Occipital lobe (tissue), 2 donors: ENCODE data around the gene SEMA4D. TPM values are rescaled to one million over a fixed set of nuclear protein-coding genes. Genes with fewer than 3 reads are reported as not detected.
A peak's percentile ranks its signal among the peaks of the same experiment; 100 is the strongest.

Experiments
- DNase-seq: peaks from one replicate; lab custom pipeline; 2025; lab: John Stamatoyannopoulos, UW
- total RNA-seq: library from RNA; depleted of rRNA; stranded (reverse); fragments of >200 nt; gene quantifications from one replicate; pipeline ENCODE4 v1.2.3, GENCODE V29; 2014

The SEMA4D gene
- total RNA-seq, 1 donor from 2014 or later = 12.0 TPM

DNA sequence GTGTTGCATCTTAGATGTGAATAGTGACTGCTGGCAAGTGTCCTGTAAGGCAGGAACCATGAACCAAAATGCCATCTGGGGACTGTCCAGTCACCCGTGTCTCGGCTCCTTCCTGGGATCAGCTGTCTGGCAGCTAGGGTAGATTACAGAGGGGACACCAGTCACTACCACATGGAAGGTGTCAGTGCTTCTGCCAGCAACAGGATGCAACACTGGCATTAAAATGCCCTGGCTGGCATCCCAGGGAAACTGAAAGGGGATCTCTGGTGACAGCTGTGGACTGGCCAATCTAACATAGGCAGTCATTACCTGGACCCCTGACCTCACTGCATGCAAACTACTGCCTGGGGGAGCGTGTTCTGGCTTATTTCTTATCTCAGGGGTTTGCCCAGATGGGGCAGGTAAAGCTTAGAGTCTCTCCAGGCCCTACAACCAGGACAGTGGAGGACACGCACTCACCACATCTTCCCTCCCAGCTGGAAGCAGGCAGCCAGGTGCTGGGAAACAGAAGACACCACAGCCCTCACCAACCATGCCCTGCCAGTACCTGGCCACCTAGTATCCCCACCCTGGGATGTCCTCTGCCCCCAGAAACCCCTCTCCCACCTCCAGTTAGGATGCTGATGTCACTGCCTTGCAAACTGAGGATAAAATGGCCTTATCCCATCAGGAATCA is 83.8 kb downstream of the SEMA4D start:
- no peak for DNase-seq

DNA sequence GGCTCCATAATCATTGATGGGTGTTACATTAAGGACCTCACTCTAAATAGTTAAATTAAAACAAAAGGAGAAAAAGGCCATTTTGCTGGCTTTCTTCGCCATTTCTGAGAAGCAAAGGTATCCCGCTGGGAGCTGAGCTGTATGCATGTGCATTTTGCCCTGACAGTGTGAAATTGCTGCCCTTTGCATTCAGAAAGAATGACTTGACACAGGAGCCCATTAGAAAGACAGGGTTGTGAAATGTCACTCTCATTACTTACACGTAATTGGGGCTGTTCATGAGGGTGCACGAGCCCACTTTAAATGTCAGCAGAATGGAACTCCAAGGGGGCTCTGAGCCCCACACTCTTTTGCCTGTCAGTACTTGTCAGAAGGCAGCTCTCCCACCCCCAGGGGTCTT is 85.0 kb downstream of the SEMA4D start:
- DNase-seq = no peak

DNA sequence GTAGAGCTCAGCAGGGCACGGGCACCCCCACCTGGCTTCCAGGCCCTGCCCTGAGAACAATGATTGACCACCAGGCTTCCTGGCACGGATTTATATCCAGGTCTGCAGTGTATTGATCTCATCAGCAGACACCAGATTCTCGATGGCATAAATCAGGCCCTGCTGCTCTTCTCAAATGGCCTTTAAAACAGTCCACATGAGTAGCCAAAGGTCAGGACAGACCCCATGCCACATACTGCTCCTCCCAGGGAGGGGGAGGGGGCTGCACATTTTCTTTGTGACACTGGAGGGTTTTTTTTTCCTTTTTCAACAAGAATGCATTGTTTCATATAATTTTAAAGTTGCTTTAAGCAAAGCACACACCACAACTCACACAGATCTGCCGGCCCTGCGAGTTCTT is 85.4 kb downstream of the SEMA4D start:
- DNase-seq = no peak

DNA sequence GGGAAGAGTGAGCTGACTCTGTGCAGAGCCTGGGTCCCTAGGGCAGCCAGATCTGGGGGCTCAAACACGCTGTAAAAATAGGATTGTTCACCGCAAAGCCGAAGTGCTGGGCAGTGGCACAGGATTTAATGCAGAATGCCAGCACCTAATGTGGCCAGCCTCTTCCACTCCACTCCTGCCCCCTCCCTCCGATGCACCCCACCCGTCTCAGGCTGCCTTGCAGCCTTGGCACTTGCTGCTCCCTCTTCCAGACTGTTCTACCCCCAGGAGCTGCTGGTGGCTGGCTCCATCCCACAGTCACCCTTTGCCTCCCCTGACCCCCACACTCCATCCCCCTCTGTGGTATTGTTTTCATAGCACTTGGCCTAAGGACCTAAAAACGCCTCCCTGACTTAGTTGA is 86.2 kb downstream of the SEMA4D start:
- DNase-seq = no peak

DNA sequence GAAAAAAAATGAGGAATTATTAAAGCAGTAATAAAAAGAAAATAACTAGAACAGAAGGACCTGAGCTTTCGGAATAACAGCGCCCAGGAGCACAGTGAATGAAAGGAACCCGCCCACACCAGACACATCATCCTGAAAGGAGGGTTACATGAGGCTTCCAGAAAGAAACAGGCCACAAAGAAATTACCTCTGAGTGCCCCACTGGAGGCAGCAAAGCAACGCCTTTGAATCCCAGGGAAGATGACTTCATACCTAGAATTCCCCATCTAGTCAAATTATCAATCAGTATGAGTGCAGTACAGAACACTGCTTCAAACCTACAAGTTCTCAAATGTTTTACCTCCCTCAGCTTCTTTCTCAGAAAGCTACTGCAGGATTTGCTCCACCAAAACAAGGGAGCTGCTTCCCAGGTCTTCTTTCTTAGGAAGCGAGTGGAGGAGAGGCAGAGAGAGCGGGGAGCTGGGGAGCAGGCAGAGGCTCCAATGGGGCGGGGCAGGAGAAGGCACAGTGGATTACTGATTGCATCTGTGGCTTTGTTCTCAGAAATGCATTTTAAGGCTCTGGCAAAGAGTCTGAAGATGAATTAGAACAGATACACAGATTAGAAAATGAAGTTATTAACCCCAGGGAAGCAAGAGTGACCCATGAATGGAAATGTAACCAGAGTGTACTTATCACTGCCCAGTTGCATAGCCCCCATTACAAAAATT is 87.1 kb downstream of the SEMA4D start:
- no peak for DNase-seq

DNA sequence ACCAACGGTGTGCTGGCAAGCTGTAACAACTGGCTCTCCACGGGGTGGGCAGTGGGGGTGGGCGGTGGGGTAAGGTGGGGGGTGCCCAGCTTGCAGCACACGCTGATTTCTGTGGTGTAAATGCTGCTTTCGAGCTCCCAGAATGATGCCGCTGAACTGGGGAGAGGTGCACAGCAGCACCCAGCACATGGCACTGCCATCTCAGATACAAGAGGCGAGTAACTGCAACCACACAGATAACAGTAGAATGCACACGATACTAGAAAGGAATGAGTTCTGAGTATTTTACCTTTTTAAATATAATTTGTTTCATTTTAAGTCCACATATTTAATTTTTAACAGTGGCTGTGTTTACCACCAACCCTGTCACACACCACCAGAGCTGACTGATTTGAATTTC is 87.9 kb downstream of the SEMA4D start:
- DNase-seq = no peak

DNA sequence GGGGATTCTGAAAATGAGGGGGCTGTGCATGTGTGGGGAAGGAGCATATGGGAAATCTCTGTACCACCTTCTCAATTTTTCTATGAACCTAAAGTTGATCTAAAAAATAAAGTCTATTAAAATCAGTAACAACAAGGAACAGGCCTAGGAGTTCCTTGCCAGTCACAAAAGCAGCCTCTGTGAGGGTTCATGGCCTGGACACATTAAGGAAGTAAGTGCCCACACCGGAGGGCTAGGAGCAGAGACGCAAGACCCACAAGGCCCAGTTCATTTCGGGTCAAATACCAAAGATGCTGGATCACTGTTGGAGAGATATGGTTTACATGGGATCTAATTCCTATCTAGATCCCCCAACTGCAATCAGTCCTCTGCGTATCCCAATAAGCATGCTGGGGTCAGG is 88.4 kb downstream of the SEMA4D start:
- no peak for DNase-seq

DNA sequence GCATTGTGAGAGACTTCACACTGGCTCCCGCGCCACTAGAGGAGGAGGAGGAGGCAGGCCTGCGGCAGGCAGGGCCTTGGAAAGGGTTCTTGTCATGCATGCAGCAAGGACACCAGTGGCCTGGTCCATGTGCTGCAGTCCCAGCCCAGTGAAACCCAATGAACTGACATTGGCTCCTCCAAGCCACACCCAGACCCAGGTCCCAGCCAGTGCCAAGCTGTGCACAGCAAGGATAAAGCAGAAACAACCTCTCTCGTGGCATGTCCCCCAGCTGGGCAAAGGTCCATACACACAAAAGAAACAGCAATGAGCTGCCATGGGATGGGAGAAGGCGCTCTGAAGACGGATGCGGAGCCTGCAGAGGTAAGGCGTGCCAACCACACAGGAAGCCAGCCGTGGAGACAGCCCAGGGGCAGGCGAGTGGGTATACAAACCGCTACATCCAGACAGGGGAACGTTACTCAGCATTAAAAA is 89.2 kb downstream of the SEMA4D start:
- DNase-seq = no peak

DNA sequence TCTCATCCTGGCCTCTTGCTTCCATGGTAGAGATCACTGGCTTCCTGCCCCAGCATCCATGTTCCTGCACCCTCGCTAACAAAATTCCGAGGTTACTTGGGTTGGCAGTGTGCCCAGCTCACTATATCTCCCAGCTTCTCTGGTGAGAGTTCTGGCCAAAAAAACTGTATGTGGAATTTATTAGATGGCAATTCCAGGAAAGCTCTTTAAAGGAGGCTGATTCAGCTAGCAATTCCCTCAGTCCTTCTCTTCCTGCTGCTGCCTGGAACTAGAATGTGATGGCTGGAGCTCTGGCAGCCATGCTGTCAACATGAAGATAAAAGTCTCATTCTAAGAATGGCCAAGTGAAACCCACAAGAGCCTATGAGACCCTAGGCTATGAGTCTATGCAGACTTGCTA is 90.8 kb downstream of the SEMA4D start:
- no peak for DNase-seq

DNA sequence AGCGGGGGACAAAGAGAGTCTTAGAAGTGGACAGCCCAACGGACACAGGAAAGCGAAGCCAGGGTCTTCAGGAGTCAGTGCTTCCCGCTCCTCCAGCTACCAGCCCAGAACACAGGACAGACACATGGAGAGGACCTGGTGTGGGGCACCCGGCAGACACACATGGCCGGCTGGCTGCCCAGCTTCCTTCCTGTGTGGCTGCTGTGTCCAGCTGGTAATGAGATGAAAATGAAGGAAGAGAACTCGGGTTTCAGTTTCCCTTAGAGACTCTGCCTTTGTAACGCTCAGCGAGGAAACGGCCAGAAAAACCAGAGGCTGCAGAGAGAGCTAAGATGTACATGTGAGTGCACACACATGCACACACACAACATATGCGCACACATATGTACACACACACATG is 92.1 kb downstream of the SEMA4D start:
- no peak for DNase-seq

DNA sequence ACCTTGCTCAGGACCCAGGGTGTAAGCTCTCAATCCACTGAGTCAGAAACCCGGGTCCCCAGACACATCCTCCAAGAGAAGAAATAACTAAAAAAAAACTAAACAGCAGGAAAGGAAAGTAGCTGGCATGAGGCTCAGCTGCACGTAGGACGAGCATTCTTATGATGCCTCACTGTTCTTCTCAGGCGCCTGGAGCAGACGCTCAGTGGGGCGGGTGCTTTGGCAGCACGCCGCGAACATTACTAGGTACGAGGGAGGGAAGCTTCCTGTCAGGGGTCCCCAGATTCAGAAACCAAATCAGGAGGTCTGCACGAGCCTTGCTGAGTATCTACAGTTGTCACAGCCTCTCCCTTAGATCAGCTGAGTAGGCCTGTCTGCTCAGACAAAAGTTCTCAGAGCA is 93.8 kb downstream of the SEMA4D start:
- DNase-seq = peak; percentile 25

DNA sequence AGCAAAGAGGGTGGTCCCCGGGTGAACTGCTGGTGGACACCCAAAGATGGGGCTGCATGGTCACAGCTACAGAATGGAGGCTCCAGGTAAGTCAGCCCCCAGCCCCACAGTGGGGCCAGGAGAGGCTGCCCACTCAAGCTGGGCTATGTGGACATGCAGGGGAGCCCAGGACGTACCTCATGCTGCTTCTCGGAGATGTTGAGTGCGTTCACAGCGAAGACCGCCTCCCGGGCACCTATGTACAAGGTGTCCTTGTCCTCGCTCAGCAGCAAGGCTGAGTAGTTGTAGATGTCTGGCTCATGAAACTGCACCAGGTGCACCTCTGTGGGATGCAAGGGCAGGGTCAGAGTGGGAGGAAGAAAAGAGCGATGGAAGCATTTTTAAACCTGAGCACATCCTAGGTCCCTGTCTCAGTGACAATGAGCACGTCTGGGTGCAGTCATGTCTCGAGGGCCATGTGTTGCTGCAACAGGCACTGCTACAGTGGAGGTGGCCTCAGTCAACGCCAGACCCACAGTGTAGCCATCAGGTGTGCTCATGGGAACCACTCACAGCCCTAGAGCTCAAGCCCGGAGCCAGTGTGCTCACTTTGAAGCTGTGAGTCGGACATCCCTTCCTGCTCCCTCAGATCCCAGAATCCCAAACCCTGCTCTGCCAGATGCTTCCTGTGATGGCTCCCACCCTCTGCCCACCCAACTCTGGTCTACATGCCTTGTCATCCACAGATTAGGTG is 95.1 kb downstream of the SEMA4D start:
- DNase-seq = no peak

DNA sequence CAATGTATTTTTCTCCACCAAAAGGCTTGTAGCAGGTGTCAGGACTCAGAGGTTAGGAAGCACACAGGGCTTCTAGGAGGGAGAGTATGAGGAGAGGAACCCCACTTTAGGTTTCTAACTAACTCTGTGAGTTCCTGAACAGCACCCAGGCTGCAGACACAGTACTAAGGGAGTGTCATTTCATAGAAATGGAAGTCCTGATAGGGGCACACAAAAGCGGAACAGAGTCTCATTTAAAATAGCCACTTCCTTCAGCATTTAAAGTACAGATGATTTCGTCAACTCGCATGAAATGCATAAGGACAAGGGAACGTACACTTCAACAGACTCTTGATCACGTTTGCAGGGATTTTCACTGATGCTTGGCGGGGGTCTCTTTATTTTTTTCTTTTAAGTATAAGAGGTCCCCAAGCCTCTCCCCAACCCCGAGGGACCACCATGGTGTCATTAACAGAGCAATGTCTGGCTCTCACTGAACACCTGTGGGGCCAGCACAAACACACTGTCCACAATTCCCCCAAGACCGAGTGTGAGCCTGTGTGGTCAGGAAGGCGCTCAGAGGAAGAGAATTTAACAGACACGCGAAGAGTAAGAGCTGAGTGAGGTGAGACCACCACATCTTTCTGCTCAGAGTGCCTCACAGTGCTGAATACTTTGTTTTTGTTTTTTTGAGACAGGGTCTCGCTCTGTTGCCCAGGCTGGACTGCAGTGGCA is 97.4 kb downstream of the SEMA4D start:
- no peak for DNase-seq

DNA sequence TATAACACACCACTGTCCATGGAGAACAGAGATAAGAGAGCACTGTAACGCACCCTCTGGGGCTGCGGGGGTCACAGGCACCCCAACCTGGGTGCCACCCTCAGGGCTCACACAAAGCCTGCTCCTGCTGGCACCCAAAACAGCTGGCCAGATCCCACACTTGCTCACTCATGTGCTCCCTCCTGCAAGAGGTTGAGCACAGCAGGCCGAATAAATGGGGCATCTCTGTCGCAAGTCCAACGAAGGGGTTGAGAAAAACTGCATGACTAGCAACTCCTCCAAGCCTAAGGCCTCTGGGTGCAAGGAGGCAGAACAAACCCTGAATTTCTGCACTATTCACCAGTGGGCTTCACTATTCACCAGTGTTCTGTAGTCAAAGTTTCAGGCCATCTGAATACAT is 99.3 kb downstream of the SEMA4D start:
- DNase-seq = no peak

DNA sequence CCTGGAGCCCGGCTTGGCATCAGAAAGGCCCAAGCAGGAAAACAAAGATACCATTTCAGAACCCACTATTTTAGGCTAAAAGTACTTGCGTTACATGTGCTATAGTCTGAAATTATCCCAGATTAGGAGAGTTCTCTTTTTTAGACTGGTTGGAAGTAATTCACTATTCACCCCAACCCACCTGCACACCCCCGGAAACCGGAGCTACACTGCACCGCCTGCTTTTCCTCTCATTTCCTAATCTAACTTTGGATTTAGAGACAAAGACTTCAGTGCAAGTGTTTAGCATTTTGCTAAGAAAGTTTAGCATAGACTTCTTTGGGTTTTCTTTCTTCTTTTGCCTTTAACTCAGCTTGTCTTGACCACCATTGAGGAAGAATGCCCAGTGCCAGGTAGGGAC is 100.4 kb downstream of the SEMA4D start:
- DNase-seq = no peak

DNA sequence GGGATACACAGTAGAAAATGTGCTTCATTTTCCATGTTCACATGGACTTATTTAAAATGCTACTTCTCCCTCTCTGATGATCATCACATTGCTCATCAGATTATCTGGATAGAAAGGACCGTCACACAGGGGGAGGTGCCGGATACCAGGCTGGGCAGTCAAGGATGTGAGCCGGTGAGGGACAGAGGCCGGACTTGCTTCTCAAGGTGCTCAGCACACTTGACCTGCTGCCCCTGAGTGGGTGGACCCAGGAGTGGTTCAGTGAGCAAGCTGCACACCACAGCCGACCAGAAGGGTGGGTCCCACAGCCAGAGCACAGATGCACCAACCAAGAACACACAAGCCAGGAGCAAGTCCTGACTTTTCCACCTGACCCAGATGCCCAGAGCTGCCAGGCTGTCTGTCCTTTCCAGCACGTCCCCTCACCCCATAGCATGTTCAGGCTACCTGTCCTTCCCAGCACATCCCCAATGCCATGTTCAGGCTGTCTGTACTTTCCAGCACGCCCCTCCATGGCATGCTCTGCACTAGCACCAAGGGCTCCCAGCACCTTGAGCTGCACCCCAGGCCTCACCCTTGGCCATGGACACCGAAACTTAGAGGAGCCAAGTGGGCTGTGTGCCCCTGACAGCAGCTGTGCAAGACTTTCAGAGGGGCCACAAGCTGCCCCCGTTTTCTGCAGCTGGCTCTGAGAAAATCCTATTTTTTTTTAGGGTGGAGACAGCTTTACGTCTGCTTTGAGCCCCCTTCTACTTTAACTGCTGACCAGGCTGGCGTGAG is 101.8 kb downstream of the SEMA4D start:
- no peak for DNase-seq

DNA sequence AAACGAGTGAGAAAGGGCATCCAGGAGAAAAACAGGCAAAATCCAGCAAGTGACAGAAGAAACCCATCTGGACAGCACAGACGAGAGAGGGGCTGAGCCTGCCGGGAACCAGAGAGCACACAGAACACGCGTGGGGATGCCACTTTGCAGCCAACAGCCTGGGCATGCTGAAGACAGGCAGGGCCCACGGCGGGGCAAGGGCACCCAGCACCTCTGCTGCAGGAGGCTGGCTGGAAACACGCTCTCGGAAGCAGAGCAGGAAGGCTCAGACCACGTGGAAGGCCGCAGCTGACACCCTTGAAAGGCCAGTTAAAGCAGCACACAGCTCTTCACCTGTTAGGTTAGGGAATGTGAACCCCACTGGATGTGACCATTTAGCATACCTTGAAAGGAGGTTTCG is 103.5 kb downstream of the SEMA4D start:
- DNase-seq = no peak

DNA sequence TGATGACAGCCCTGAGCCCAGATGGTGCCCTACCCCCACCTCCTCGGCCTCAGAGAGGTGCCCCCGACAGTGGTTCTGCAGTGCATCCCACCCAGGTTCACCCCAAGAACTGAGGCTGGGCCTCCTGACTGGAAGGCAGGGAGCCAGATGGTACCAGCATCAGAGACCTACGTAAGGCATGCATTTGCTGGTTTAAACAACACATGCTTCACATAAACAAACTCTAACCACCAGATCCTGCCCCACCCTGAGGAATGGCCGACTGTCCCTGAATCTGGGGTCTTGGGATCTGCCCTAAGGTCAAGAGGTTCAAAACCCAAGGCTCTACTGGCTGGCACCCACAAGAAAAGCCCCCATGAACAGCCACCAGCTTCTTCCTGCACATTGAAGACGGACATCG is 106.3 kb downstream of the SEMA4D start:
- DNase-seq = no peak

DNA sequence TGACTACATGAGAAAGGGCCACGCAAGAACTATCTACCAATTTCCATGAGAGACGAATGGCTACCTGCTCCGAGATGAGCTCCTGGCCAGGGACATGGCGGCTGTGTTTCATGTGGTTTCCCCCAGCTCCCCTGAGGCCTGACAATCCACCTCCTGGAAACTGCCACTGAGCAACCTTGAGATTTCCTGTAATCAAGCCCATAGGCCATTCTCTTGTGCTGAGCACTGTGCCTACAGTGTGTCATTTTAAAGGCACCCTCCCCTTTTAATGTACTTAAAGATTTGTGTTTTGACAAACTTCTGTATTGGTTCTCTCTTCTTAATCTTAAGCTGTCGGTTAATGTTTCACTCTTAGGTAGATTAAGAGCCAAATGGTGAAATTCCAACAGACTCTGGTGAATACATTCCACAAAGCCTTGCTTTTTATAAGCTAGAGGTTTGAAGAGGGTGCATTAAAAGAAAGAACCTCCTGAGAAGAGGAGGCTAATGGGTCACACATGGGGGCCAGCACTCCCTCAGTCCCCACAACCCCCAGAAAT is 107.3 kb downstream of the SEMA4D start:
- DNase-seq = no peak

DNA sequence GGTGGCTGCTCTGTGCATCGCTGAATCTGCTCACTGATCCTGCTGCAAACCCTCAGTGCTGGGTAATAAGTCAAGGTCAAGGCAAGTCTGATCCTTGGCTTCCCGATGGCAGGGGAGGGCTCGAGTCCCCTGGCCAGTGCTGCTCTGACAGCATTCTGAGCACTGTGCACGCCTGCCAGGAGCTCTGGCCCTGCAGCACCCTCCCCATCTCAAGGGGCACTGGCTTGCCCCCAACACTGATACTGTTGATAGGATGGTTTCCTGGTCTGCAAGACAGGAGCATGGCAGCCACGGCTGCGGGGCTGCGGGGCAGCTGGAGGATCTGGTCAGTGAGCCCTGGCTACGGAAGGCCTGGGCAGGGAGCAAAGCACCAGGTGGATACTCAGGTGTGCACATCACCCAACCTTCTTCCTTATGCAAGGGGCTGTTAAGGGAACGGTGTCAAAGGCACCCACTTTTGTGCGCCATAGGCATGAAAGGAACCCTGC is 107.8 kb downstream of the SEMA4D start:
- no peak for DNase-seq

DNA sequence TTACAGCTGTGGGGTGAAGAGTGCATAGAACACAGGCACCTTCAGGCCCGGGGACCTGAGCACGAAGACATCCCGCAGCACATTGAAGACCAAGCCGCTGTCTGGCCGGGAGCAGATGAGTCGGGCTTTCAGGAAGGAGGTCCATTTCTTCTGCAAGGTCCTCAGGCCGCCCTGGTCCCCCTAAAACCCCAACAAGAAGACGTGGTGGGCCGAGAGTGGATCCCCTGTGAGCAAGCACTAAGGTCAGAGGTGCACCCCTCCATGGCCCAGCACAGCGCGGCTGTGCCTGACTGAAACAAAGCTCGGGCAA is 109.1 kb downstream of the SEMA4D start:
- no peak for DNase-seq
